Measurements from ENCODE around the gene USP25. TPM values are rescaled to one million over a fixed set of nuclear protein-coding genes. Genes with fewer than 3 reads are reported as not detected.

The USP25 gene
- total RNA-seq, 1 donor from 2014 or later: 62.1 TPM

DNA sequence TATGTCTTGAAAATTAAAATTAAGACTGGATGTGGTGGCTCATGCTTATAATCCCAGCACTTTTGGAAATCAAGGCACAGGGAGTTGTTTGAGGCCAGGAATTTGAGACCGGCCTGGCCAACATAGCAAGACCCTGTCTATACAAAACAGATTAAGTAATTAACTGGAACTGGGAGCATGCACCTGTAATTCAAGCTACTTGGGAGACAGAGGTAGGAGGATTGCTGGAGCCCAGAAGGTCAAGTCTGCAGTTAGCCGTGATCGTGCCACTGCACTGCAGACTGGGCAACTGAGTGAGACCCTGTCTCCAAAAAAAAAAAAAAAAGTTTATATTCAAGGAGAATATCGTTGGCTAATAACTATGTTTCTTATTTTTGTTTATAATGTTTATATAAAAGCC is 139.2 kb downstream of the USP25 start:
- H3K4me1 ChIP-seq (ENCODE audit: control insufficient read depth in 3 of 3, insufficient read depth in 3 of 3, low read length in 3 of 3): no peaks in the 10 kb centered on the region
- H3K9ac ChIP-seq (ENCODE audit: low read depth in 1 of 3, low read length in 3 of 3): no peak overlapping the region
- H3K27me3 ChIP-seq (ENCODE audit: control insufficient read depth in 3 of 3, insufficient read depth in 3 of 3, low read length in 3 of 3): no peaks in the 10 kb centered on the region
- no peak overlapping the region for H3K27ac ChIP-seq (ENCODE audit: low read depth, low read length)
- no peaks in the 10 kb centered on the region for H3K9me3 ChIP-seq (ENCODE audit: control insufficient read depth in 3 of 3, low read length in 3 of 3)
- no peak overlapping the region for H3K4me3 ChIP-seq (ENCODE audit: low read length in 3 of 3)
- peaks cover 10 to 16% (median 13%) of the 10 kb centered on the region in 3 donors for H3K36me3 ChIP-seq (ENCODE audit: control insufficient read depth in 3 of 3, insufficient read depth in 3 of 3, low read length in 3 of 3)

DNA sequence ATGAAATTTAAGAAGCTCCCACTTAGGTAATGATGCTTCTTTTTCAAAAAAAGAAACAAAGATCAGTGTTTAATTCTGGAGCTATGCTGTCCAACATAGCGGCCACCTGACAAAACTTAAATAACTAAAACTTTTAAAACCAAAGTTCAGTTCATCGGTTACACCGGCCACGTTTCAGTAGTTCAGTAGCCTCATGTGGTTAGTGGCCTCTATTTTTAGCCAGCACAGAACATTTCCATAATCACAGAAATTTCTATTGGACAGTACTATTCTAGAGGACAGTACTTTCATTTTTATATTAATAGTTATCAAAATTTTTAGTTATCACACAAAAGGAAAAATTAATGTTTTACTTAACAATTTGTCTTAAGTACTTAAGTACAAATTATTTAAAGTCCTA is 141.0 kb downstream of the USP25 start:
- Histone ChIP-seq H3K36me3 (ENCODE audit: control insufficient read depth in 3 of 3, insufficient read depth in 3 of 3, low read length in 3 of 3) (peaks cover 17 to 26% (median 26%) of the 10 kb centered on the region in 3 donors), H3K27ac (ENCODE audit: low read depth, low read length) (no peak overlapping the region), H3K9ac (ENCODE audit: low read depth in 1 of 3, low read length in 3 of 3) (no peak overlapping the region), H3K4me3 (ENCODE audit: low read length in 3 of 3) (no peak overlapping the region), H3K27me3 (ENCODE audit: control insufficient read depth in 3 of 3, insufficient read depth in 3 of 3, low read length in 3 of 3) (no peaks in the 10 kb centered on the region), H3K9me3 (ENCODE audit: control insufficient read depth in 3 of 3, low read length in 3 of 3) (no peaks in the 10 kb centered on the region), H3K4me1 (ENCODE audit: control insufficient read depth in 3 of 3, insufficient read depth in 3 of 3, low read length in 3 of 3) (no peaks in the 10 kb centered on the region)

DNA sequence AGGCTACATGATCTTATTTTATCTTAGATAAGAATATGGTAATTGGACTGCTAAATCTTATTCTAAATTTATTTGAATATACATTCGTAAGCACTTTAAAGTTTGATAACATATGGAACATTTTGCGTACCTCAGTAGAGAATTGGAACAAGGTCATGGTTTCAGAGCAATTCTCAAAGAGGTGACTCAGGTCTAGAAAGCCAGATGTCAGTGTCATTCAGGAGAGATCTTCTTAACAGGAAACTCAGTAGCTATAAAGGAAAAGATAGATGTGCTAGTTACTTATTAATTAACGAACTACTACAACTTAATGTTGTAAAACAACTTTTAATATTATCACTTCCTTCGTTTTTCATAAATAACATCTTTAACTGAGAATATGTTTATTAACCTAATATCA is 142.5 kb downstream of the USP25 start:
- Histone ChIP-seq H3K27me3 (ENCODE audit: control insufficient read depth in 3 of 3, insufficient read depth in 3 of 3, low read length in 3 of 3) (no peaks in the 10 kb centered on the region), H3K9me3 (ENCODE audit: control insufficient read depth in 3 of 3, low read length in 3 of 3) (no peaks in the 10 kb centered on the region), H3K9ac (ENCODE audit: low read depth in 1 of 3, low read length in 3 of 3) (no peak overlapping the region), H3K27ac (ENCODE audit: low read depth, low read length) (no peak overlapping the region), H3K4me3 (ENCODE audit: low read length in 3 of 3) (no peak overlapping the region), H3K36me3 (ENCODE audit: control insufficient read depth in 3 of 3, insufficient read depth in 3 of 3, low read length in 3 of 3) (peaks cover 18 to 30% (median 29%) of the 10 kb centered on the region in 3 donors), H3K4me1 (ENCODE audit: control insufficient read depth in 3 of 3, insufficient read depth in 3 of 3, low read length in 3 of 3) (no peaks in the 10 kb centered on the region)

DNA sequence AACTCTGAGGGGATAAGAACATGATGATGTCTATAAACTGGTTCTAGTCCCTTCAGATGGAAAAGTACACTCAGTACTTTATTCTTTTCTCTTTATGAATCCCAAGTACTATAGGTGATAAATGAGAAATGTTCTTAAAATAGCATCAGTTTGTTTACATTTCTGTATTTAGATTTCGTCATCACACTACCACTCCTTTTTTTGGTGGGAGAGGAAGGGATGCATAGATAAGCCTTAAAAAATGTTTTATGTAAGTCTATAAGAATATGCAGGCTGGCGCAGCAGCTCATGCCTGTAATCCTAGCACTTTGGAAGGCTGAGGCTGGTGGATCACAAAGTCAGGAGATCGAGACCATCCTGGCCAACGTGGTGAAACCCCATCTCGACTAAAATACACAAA is 144.8 kb downstream of the USP25 start:
- peaks cover 15 to 39% (median 29%) of the 10 kb centered on the region in 3 donors for H3K36me3 ChIP-seq (ENCODE audit: control insufficient read depth in 3 of 3, insufficient read depth in 3 of 3, low read length in 3 of 3)

GRCh38 chr21:15875286-15875685 is 145.5 kb downstream of the USP25 start:
- peaks cover 16 to 44% (median 32%) of the 10 kb centered on the region in 3 donors for H3K36me3 ChIP-seq (ENCODE audit: control insufficient read depth in 3 of 3, insufficient read depth in 3 of 3, low read length in 3 of 3)

More for the DNA sequence above, 144.8 kb downstream of the USP25 start:
- Histone ChIP-seq H3K9ac (ENCODE audit: low read depth in 1 of 3, low read length in 3 of 3) (no peak overlapping the region), H3K4me3 (ENCODE audit: low read length in 3 of 3) (no peak overlapping the region), H3K4me1 (ENCODE audit: control insufficient read depth in 3 of 3, insufficient read depth in 3 of 3, low read length in 3 of 3) (no peaks in the 10 kb centered on the region), H3K9me3 (ENCODE audit: control insufficient read depth in 3 of 3, low read length in 3 of 3) (no peaks in the 10 kb centered on the region), H3K27ac (ENCODE audit: low read depth, low read length) (no peak overlapping the region), H3K27me3 (ENCODE audit: control insufficient read depth in 3 of 3, insufficient read depth in 3 of 3, low read length in 3 of 3) (no peaks in the 10 kb centered on the region)

GRCh38 chr21:15893902-15894301 is 164.1 kb downstream of the USP25 start:
- Histone ChIP-seq H3K36me3 (ENCODE audit: control insufficient read depth in 3 of 3, insufficient read depth in 3 of 3, low read length in 3 of 3) (no peaks in the 10 kb centered on the region), H3K9me3 (ENCODE audit: control insufficient read depth in 3 of 3, low read length in 3 of 3) (no peaks in the 10 kb centered on the region), H3K27ac (ENCODE audit: low read depth, low read length) (no peak overlapping the region), H3K4me1 (ENCODE audit: control insufficient read depth in 3 of 3, insufficient read depth in 3 of 3, low read length in 3 of 3) (no peaks in the 10 kb centered on the region), H3K4me3 (ENCODE audit: low read length in 3 of 3) (no peak overlapping the region), H3K9ac (ENCODE audit: low read depth in 1 of 3, low read length in 3 of 3) (no peak overlapping the region), H3K27me3 (ENCODE audit: control insufficient read depth in 3 of 3, insufficient read depth in 3 of 3, low read length in 3 of 3) (no peaks in the 10 kb centered on the region)

More at GRCh38 chr21:15875286-15875685, 145.5 kb downstream of the USP25 start:
- Histone ChIP-seq H3K27ac (ENCODE audit: low read depth, low read length) (no peak overlapping the region), H3K4me1 (ENCODE audit: control insufficient read depth in 3 of 3, insufficient read depth in 3 of 3, low read length in 3 of 3) (no peaks in the 10 kb centered on the region), H3K9ac (ENCODE audit: low read depth in 1 of 3, low read length in 3 of 3) (no peak overlapping the region), H3K4me3 (ENCODE audit: low read length in 3 of 3) (no peak overlapping the region), H3K9me3 (ENCODE audit: control insufficient read depth in 3 of 3, low read length in 3 of 3) (peaks cover 0 to under 1% (median 0%) of the 10 kb centered on the region in 3 donors), H3K27me3 (ENCODE audit: control insufficient read depth in 3 of 3, insufficient read depth in 3 of 3, low read length in 3 of 3) (no peaks in the 10 kb centered on the region)

DNA sequence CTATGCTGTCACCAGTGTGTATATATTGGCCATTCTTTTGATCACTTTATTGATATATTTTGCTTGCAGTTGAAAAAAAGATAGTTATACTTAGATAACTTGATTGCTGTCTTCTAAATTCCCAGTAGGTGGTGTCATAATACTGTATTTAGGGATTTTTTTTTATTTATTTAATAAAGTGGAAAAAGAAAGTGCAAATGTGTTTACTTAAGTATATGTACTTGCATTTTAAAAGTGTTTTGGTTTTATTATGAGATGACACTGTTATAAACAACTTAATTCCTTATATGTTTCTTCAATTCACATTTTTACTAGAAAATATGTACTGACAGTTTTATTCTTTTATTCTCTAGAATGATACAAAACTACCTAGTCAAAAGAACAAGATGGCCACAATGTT is 164.8 kb downstream of the USP25 start:
- Histone ChIP-seq H3K27ac (ENCODE audit: low read depth, low read length) (no peak overlapping the region), H3K36me3 (ENCODE audit: control insufficient read depth in 3 of 3, insufficient read depth in 3 of 3, low read length in 3 of 3) (no peaks in the 10 kb centered on the region), H3K4me3 (ENCODE audit: low read length in 3 of 3) (no peak overlapping the region), H3K27me3 (ENCODE audit: control insufficient read depth in 3 of 3, insufficient read depth in 3 of 3, low read length in 3 of 3) (no peaks in the 10 kb centered on the region), H3K4me1 (ENCODE audit: control insufficient read depth in 3 of 3, insufficient read depth in 3 of 3, low read length in 3 of 3) (no peaks in the 10 kb centered on the region), H3K9ac (ENCODE audit: low read depth in 1 of 3, low read length in 3 of 3) (no peak overlapping the region), H3K9me3 (ENCODE audit: control insufficient read depth in 3 of 3, low read length in 3 of 3) (no peaks in the 10 kb centered on the region)

DNA sequence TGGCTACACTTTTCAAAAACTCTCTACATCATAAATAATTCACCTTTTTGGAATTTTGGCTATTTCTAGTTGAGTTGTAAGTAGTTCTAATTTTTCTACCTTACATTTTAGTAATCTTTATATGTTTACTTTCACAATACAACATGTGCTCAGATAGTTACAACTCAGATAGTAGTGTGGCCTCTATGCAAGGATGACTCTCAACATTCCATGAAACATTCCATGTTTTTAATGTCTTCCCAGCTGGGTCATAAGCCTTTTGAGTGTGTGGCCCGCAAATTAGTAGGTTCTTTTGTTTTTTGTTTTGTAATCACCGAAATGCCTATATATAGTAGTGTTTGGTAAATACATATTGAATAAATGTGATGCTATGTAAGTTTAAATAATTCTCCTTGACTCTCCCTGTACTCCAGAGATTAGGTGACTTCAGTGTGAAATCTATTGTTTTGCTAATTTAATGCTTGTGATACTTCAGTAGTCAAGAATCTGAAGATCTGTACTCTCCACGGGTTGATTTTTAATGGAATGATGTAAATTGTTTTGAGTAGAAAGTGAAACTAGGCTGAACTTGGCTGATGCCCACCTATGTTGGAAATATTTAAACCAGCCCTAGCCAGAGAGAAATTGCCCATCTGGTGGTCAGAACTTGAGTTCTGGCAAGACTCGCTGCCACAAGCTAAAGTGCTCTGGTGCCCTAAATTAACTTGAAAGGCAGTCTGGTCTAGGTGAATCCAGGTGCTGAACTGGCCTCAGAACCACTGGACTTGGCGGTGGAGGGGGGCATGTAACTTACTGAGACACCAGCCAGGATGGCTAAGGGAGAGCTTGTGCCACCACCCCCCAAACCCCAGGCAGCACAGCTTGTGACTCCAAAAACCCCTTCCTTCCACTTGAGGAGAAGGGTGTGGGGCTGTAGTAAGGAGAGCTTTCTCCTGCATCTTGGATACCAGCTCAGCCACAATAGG is 165.6 kb downstream of the USP25 start:
- no peaks in the 10 kb centered on the region for H3K36me3 ChIP-seq (ENCODE audit: control insufficient read depth in 3 of 3, insufficient read depth in 3 of 3, low read length in 3 of 3)
- no peaks in the 10 kb centered on the region for H3K9me3 ChIP-seq (ENCODE audit: control insufficient read depth in 3 of 3, low read length in 3 of 3)
- no peak overlapping the region for H3K9ac ChIP-seq (ENCODE audit: low read depth in 1 of 3, low read length in 3 of 3)
- no peaks in the 10 kb centered on the region for H3K27me3 ChIP-seq (ENCODE audit: control insufficient read depth in 3 of 3, insufficient read depth in 3 of 3, low read length in 3 of 3)
- H3K4me3 ChIP-seq (ENCODE audit: low read length in 3 of 3): no peak overlapping the region
- no peaks in the 10 kb centered on the region for H3K4me1 ChIP-seq (ENCODE audit: control insufficient read depth in 3 of 3, insufficient read depth in 3 of 3, low read length in 3 of 3)
- no peak overlapping the region for H3K27ac ChIP-seq (ENCODE audit: low read depth, low read length)

- Histone ChIP-seq H3K27ac (ENCODE audit: low read depth, low read length) (no peak overlapping the region), H3K9ac (ENCODE audit: low read depth in 1 of 3, low read length in 3 of 3) (no peak overlapping the region), H3K4me1 (ENCODE audit: control insufficient read depth in 3 of 3, insufficient read depth in 3 of 3, low read length in 3 of 3) (no peaks in the 10 kb centered on the region), H3K4me3 (ENCODE audit: low read length in 3 of 3) (no peak overlapping the region), H3K9me3 (ENCODE audit: control insufficient read depth in 3 of 3, low read length in 3 of 3) (no peaks in the 10 kb centered on the region), H3K36me3 (ENCODE audit: control insufficient read depth in 3 of 3, insufficient read depth in 3 of 3, low read length in 3 of 3) (no peaks in the 10 kb centered on the region), H3K27me3 (ENCODE audit: control insufficient read depth in 3 of 3, insufficient read depth in 3 of 3, low read length in 3 of 3) (no peaks in the 10 kb centered on the region)
Observed at GRCh38 chr21:15896501-15896900, 166.7 kb downstream of the USP25 start.

- Histone ChIP-seq H3K27me3 (ENCODE audit: control insufficient read depth in 3 of 3, insufficient read depth in 3 of 3, low read length in 3 of 3) (no peaks in the 10 kb centered on the region), H3K27ac (ENCODE audit: low read depth, low read length) (no peak overlapping the region), H3K36me3 (ENCODE audit: control insufficient read depth in 3 of 3, insufficient read depth in 3 of 3, low read length in 3 of 3) (no peaks in the 10 kb centered on the region), H3K4me1 (ENCODE audit: control insufficient read depth in 3 of 3, insufficient read depth in 3 of 3, low read length in 3 of 3) (no peaks in the 10 kb centered on the region), H3K4me3 (ENCODE audit: low read length in 3 of 3) (no peak overlapping the region), H3K9me3 (ENCODE audit: control insufficient read depth in 3 of 3, low read length in 3 of 3) (no peaks in the 10 kb centered on the region), H3K9ac (ENCODE audit: low read depth in 1 of 3, low read length in 3 of 3) (no peak overlapping the region)
Observed at GRCh38 chr21:15904389-15904788, 174.6 kb downstream of the USP25 start.

Measured in skeletal muscle tissue (tissue), 4 donors.